Common myeloid progenitor, CD34-positive (primary cell): Measurements from ENCODE around the gene ZNF768.

Experiments used
- CTCF ChIA-PET: fragments of 350-600 bp; sonication (Branson Sonifier 250); formaldehyde crosslinking; loops from one replicate; lab custom pipeline; 2021; ENCODE audit warnings: antibody characterized with exemption; lab: Charles Lee
- POLR2A ChIA-PET: fragments of 350-600 bp; sonication (Branson Sonifier 250); formaldehyde crosslinking; loops from one replicate; lab custom pipeline; 2021; ENCODE audit warnings: antibody characterized with exemption; lab: Charles Lee
- DNase-seq, 3 donors: peaks; one replicate each; pipeline versions ENCODE4 v3.0.0 to v3.0.0-alpha.2; 2013
- H3K27ac ChIP-seq, 2 experiments: 1 replicate in 1 of 2; 2 replicates in 1 of 2; pipeline ENCODE4 v1.7.0; 2013; ENCODE audit warnings: inconsistent platforms in 2 of 2, low read length in 2 of 2, mild to moderate bottlenecking in 2 of 2, low read depth in 1 of 2, moderate library complexity in 1 of 2; ENCODE audit not compliant: severe bottlenecking in 2 of 2, insufficient read depth in 1 of 2, poor library complexity in 1 of 2
- H3K27me3 ChIP-seq, 5 experiments: replicated peaks in 2 of 5; 1 replicate in 3 of 5; 2 replicates in 2 of 5; pipeline versions ENCODE4 v1.6.1 to v1.7.0; 2013; ENCODE audit warnings: low read length in 4 of 5, mild to moderate bottlenecking in 2 of 5, moderate library complexity in 2 of 5, inconsistent platforms in 1 of 5; ENCODE audit not compliant: insufficient read depth in 5 of 5, control insufficient read depth in 4 of 5
- H3K36me3 ChIP-seq, 4 experiments: 1 replicate in 2 of 4; 2 replicates in 2 of 4; pipeline versions ENCODE4 v1.6.1 to v1.7.0; 2013; ENCODE audit warnings: low read length in 3 of 4, control low read depth in 1 of 4, mild to moderate bottlenecking in 1 of 4; ENCODE audit not compliant: control insufficient read depth in 4 of 4, insufficient read depth in 4 of 4
- H3K4me1 ChIP-seq, 4 experiments: 1 replicate in 3 of 4; 2 replicates in 1 of 4; pipeline versions ENCODE4 v1.6.1 to v1.7.1; 2013; ENCODE audit warnings: low read length in 3 of 4, mild to moderate bottlenecking in 3 of 4, control low read depth in 1 of 4, inconsistent platforms in 1 of 4, moderate library complexity in 1 of 4; ENCODE audit not compliant: control insufficient read depth in 4 of 4, insufficient read depth in 4 of 4; ENCODE audit errors: control extremely low read depth in 1 of 4
- H3K4me3 ChIP-seq, 7 experiments: 1 replicate in 4 of 7; 2 replicates in 3 of 7; pipeline versions ENCODE4 v1.5.1 to v1.7.0; 2013; ENCODE audit warnings: mild to moderate bottlenecking in 7 of 7, low read length in 6 of 7, moderate library complexity in 6 of 7, inconsistent platforms in 2 of 7, low read depth in 2 of 7, control low read depth in 1 of 7; ENCODE audit not compliant: insufficient read depth in 4 of 7, control insufficient read depth in 1 of 7; ENCODE audit errors: extremely low read depth in 1 of 7
- H3K9me3 ChIP-seq, 5 experiments: 1 replicate in 4 of 5; 2 replicates in 1 of 5; pipeline versions ENCODE4 v1.6.1 to v1.7.1; 2013; ENCODE audit warnings: low read length in 4 of 5, mild to moderate bottlenecking in 2 of 5, inconsistent platforms in 1 of 5, low read depth in 1 of 5, moderate library complexity in 1 of 5; ENCODE audit not compliant: control insufficient read depth in 4 of 5, insufficient read depth in 2 of 5; ENCODE audit errors: control extremely low read depth in 1 of 5
- WGBS: methylation state at CpG from one replicate; pipeline ENCODE4 v1.1.5; 2013; ENCODE audit not compliant: insufficient coverage; 5-methylcytosine and 5-hydroxymethylcytosine counted together

The ZNF768 gene

GRCh38 chr16:30510376-30510938 lies 15.9 kb downstream of the ZNF768 start:
- WGBS: 90% methylated on average over 4 of the region's 4 CpGs
- CTCF ChIA-PET: interaction anchor here (1.3 to 2.4 kb wide), 4 partner anchors 9 to 61 kb away, joined by 3 to 6 read pairs (median 4); no protein-coding TSS in a partner anchor
- H3K9me3 ChIP-seq: no peaks in the 10 kb centered on the region
- no peak for DNase-seq
- no peak overlapping the region for H3K4me3 ChIP-seq
- no peak overlapping the region for H3K27ac ChIP-seq
- no peaks in the 10 kb centered on the region for H3K27me3 ChIP-seq
- POLR2A ChIA-PET: interaction anchor here (0.7 to 0.9 kb wide), 2 partner anchors 18 to 968 kb away, joined by 3 to 4 read pairs; no protein-coding TSS in a partner anchor
- H3K4me1 ChIP-seq: no peaks in the 10 kb centered on the region
- H3K36me3 ChIP-seq: peaks cover 17 to 69% (median 39%) of the 10 kb centered on the region in 4 experiments

- Histone ChIP-seq H3K27me3 (no peaks in the 10 kb centered on the region), H3K4me3 (no peak overlapping the region), H3K4me1 (no peaks in the 10 kb centered on the region), H3K36me3 (peaks cover 16 to 68% (median 39%) of the 10 kb centered on the region in 4 experiments), H3K9me3 (no peaks in the 10 kb centered on the region), H3K27ac (no peak overlapping the region)
- no peak for DNase-seq
- ChIA-PET POLR2A (interaction anchor here (0.7 kb wide), 1 partner anchor 153 kb away, joined by 3 read pairs; no protein-coding TSS in a partner anchor), CTCF (interaction anchor here (1.1 to 2.4 kb wide), 3 partner anchors 10 to 59 kb away, joined by 3 to 6 read pairs (median 4); no protein-coding TSS in a partner anchor)
- 83% methylated on average over 1 of the region's 4 CpGs for WGBS
These were observed 17.1 kb downstream of the ZNF768 start for GRCh38 chr16:30509081-30509765.

GRCh38 chr16:30503403-30504296 lies 22.7 kb downstream of the ZNF768 start:
- peaks cover 5 to 38% (median 23%) of the 10 kb centered on the region in 4 experiments for H3K36me3 ChIP-seq
- no peaks in the 10 kb centered on the region for H3K27me3 ChIP-seq
- ChIA-PET POLR2A (no interaction called here), CTCF (no interaction called here)
- no peak overlapping the region for H3K4me3 ChIP-seq
- WGBS: 95% methylated on average over 4 of the region's 6 CpGs
- no peaks in the 10 kb centered on the region for H3K9me3 ChIP-seq
- no peak overlapping the region for H3K27ac ChIP-seq
- DNase-seq: no peak
- no peaks in the 10 kb centered on the region for H3K4me1 ChIP-seq

- Histone ChIP-seq H3K9me3 (no peaks in the 10 kb centered on the region), H3K4me1 (no peaks in the 10 kb centered on the region), H3K36me3 (peaks cover 7 to 43% (median 26%) of the 10 kb centered on the region in 4 experiments), H3K27me3 (no peaks in the 10 kb centered on the region), H3K27ac (no peak overlapping the region), H3K4me3 (no peak overlapping the region)
- no peak for DNase-seq
- POLR2A ChIA-PET: no interaction called here
- 97% methylated on average over 5 of the region's 8 CpGs for WGBS
- CTCF ChIA-PET: interaction anchor here (0.9 kb wide), 1 partner anchor 12 kb away, joined by 3 read pairs; no protein-coding TSS in a partner anchor
These were observed 27.1 kb downstream of the ZNF768 start for GRCh38 chr16:30499284-30499683.

GRCh38 chr16:30494709-30495108 lies 31.7 kb downstream of the ZNF768 start:
- Histone ChIP-seq H3K4me3 (no peak overlapping the region), H3K36me3 (peaks cover 8 to 47% (median 30%) of the 10 kb centered on the region in 4 experiments), H3K9me3 (no peaks in the 10 kb centered on the region), H3K27ac (no peak overlapping the region), H3K27me3 (no peaks in the 10 kb centered on the region), H3K4me1 (peaks cover 0 to 7% (median 6%) of the 10 kb centered on the region in 4 experiments)
- CTCF ChIA-PET: interaction anchor here (1.4 kb wide), 1 partner anchor 46 kb away, joined by 3 read pairs; no protein-coding TSS in a partner anchor
- POLR2A ChIA-PET: no interaction called here
- WGBS: 96% methylated on average over 8 of the region's 12 CpGs
- no peak for DNase-seq

GRCh38 chr16:30493941-30494488 lies 32.4 kb downstream of the ZNF768 start:
- WGBS: 97% methylated on average over 11 of the region's 11 CpGs
- Histone ChIP-seq H3K36me3 (peaks cover 9 to 49% (median 30%) of the 10 kb centered on the region in 4 experiments), H3K27ac (no peak overlapping the region), H3K4me1 (peaks cover 0 to 7% (median 6%) of the 10 kb centered on the region in 4 experiments), H3K4me3 (no peak overlapping the region), H3K9me3 (no peaks in the 10 kb centered on the region), H3K27me3 (no peaks in the 10 kb centered on the region)
- POLR2A ChIA-PET: no interaction called here
- CTCF ChIA-PET: interaction anchor here (1.0 to 1.4 kb wide), 2 partner anchors 45 to 113 kb away, joined by 3 read pairs; no protein-coding TSS in a partner anchor
- no peak for DNase-seq
